ENCODE results near the gene FAM171A2. TPM values are rescaled to one million over a fixed set of nuclear protein-coding genes. Genes with fewer than 3 reads are reported as not detected.
A peak's percentile ranks its signal among the peaks of the same experiment; 100 is the strongest.

FAM171A2 gene
- polyA plus RNA-seq, 1 experiment, result 2.3 TPM

GRCh38 chr17:44327715-44328449, 35.8 kb downstream of the FAM171A2 start:
- POLR2A ChIA-PET, result no interaction called here
- CTCF ChIA-PET, result interaction anchor here (0.6 to 7.8 kb wide), 8 partner anchors 20 to 365 kb away, joined by 3 to 59 read pairs (median 4); no protein-coding TSS in a partner anchor
- TF ChIP-seq CTCF (IDR thresholded peaks at IDR 0.05; ENCODE audit: insufficient read depth, low read depth, low read length), result no peak
- H3K27me3 ChIP-seq (ENCODE audit: control insufficient read depth, insufficient read depth, low read length), result no peaks in the 10 kb centered on the region
- no peaks in the 10 kb centered on the region for H3K36me3 ChIP-seq (ENCODE audit: control insufficient read depth, insufficient read depth, low read length)
- H3K4me3 ChIP-seq (ENCODE audit: low read depth, low read length), result no peak overlapping the region
- DNase-seq (ENCODE audit: low read depth), result no peak

- peak; percentile 81 for DNase-seq (ENCODE audit: low read depth)
- no peaks in the 10 kb centered on the region for H3K27me3 ChIP-seq (ENCODE audit: control insufficient read depth, insufficient read depth, low read length)
- peaks cover 3% of the 10 kb centered on the region; the same call in 1 of the 2 replicates for H3K36me3 ChIP-seq (ENCODE audit: control insufficient read depth, insufficient read depth, low read length)
- ChIA-PET CTCF (interaction anchor here (0.7 to 2.3 kb wide), 4 partner anchors 110 to 123 kb away, joined by 3 to 9 read pairs (median 4); no protein-coding TSS in a partner anchor), POLR2A (interaction anchor here (0.6 kb wide), 2 partner anchors 18 to 109 kb away, joined by 3 to 4 read pairs; no protein-coding TSS in a partner anchor)
- H3K4me3 ChIP-seq (ENCODE audit: low read depth, low read length), result no peak overlapping the region
- no peak for TF ChIP-seq CTCF (IDR thresholded peaks at IDR 0.05; ENCODE audit: insufficient read depth, low read depth, low read length)
Measured at GRCh38 chr17:44326861-44327444, 36.7 kb downstream of the FAM171A2 start.

- CTCF ChIA-PET, result interaction anchor here (0.7 to 2.1 kb wide), 6 partner anchors 10 to 198 kb away, joined by 3 to 8 read pairs (median 4); no protein-coding TSS in a partner anchor
- Histone ChIP-seq H3K36me3 (ENCODE audit: control insufficient read depth, insufficient read depth, low read length) (peaks cover 17% of the 10 kb centered on the region), H3K27me3 (ENCODE audit: control insufficient read depth, insufficient read depth, low read length) (no peaks in the 10 kb centered on the region), H3K4me3 (ENCODE audit: low read depth, low read length) (peak within 1 kb of the TSS; percentile 93)
- DNase-seq (ENCODE audit: low read depth), result peak; percentile 47
- TF ChIP-seq CTCF (IDR thresholded peaks at IDR 0.05; ENCODE audit: insufficient read depth, low read depth, low read length), result no peak
- POLR2A ChIA-PET, result no interaction called here
Measured at GRCh38 chr17:44324571-44325275, 38.9 kb downstream of the FAM171A2 start, which contains the start of gene SLC25A39. SLC25A39 (minus strand) TSS chr17:44324823; CDS start chr17:44323562, 1,261 bp downstream.

- POLR2A ChIA-PET, result no interaction called here
- H3K27me3 ChIP-seq (ENCODE audit: control insufficient read depth, insufficient read depth, low read length), result no peaks in the 10 kb centered on the region
- CTCF ChIA-PET, result interaction anchor here (0.7 to 2.1 kb wide), 7 partner anchors 10 to 198 kb away, joined by 3 to 8 read pairs (median 4); no protein-coding TSS in a partner anchor
- no peak for TF ChIP-seq CTCF (IDR thresholded peaks at IDR 0.05; ENCODE audit: insufficient read depth, low read depth, low read length)
- H3K36me3 ChIP-seq (ENCODE audit: control insufficient read depth, insufficient read depth, low read length), result peaks cover 18% of the 10 kb centered on the region
- no peak for DNase-seq (ENCODE audit: low read depth)
- peak overlapping the region; percentile 93 for H3K4me3 ChIP-seq (ENCODE audit: low read depth, low read length)
Measured at GRCh38 chr17:44324092-44324570, 39.5 kb downstream of the FAM171A2 start.

All from BJ (cell line).